Urothelium cell line (cell line): ENCODE results near the gene CBX3.
"Not testable (repeated sequence)": the region's sequence is repeated elsewhere in the genome, so short reads cannot be mapped to it uniquely, and the experiment has no call there.

Experiments
- DNase-seq: peaks from one replicate; pipeline ENCODE4 v3.0.0; 2011; ENCODE audit warnings: low spot score, mixed read lengths
- FAIRE-seq: peaks from 2 replicates; lab custom pipeline; 2011; peaks lifted over from hg19 to GRCh38; lab: Jason Lieb, UNC

Gene CBX3

DNA sequence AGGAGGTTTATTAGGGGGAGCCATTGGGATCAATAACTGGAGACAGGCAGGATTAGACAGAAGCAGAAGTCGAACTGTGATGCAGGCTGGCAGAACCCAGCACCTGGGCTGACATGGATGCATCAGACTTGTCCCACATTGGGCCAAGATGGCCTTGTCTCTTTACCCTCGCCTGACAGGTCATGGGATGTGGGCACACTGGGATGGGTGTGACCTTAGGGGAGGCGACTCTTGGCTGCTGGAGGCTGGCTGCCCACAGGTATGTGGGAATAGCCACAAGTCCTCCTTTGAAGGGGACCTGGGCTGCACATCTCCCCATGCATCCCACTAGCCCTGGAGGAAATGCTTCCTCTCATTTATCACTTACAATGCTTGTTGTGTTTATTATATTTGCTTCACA, 32.3 kb upstream of the CBX3 start:
- FAIRE-seq, result peak; percentile 89
- DNase-seq, result no peak

DNA sequence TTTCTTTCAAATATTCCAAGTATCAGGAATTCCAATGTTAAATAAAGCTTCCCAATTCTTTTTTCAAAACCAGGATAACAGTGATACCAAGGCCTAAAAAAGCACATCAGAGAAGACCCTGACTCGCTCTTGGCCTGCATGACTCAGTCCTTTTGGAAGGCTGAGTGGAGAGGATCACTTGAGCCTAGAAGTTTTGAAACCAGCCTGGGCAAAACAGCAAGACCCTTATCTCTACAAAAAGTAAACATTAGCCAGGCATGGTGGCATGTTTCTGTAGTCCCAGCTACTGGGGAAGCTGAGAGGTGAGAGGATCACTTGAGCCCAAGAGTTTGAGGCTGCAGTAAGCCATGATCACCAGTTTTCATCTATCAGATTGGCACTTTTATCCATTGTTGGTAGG, 30.9 kb upstream of the CBX3 start:
- DNase-seq, result no peak
- FAIRE-seq, result no peak

DNA sequence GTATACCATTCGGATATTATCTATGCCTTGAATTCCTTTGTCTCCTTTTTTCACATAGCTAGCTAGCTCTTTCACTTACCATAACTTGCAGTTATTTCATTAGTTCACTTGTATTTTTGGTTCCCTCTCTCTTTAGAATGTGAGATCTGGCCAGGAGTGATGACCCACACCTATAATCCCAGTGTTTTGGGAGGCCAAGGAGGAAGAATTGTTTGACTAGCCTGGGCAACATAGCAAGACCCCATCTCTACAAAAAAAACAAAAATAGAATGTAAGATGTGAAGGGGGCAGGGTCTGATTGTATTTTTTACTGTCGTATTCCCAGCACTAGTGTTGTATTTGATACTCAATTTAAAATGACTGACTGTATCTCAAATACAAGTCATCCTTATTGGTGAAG, 29.9 kb upstream of the CBX3 start:
- FAIRE-seq, result no peak
- no peak for DNase-seq

DNA sequence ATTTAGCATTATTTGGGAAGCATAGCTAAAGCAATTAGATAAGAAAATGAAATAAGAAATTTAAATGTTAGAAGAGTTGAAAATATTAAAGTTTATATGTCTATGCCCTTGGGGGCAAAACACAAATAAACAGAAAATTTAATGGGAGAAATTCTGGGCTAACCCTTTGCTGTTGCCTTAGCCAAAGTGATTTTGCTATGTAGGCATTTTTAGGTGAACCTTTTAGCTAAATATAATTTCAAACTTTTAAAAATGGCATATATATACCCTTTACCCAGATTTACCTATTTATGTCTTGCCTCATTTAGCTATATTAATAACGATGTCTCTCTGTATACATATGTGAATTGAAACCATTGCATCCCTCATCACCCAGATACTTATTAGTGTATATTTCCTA, 29.5 kb upstream of the CBX3 start:
- no peak for FAIRE-seq
- DNase-seq, result no peak

DNA sequence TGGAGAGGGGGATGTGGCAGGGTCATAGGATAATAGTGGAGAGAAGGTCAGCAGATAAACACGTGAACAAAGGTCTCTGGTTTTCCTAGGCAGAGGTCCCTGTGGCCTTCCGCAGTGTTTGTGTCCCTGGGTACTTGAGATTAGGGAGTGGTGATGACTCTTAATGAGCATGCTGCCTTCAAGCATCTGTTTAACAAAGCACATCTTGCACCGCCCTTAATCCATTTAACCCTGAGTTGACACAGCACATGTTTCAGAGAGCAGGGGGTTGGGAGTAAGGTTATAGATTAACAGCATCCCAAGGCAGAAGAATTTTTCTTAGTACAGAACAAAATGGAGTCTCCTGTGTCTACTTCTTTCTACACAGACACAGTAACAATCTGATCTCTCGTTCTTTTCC, 25.6 kb upstream of the CBX3 start:
- not testable (repeated sequence) for FAIRE-seq, DNase-seq

DNA sequence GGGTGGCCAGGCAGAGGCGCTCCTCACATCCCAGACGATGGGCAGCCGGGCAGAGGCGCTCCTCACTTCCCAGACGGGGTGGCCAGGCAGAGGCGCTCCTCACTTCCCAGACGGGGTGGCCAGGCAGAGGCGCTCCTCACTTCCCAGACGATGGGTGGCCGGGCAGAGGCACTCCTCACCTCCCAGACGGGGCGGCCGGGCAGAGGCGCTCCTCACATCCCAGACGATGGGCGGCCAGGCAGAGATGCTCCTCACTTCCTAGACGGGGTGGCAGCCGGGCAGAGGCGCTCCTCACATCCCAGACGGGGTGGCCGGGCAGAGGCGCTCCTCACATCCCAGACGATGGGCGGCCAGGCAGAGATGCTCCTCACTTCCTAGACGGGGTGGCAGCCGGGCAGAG, 24.8 kb upstream of the CBX3 start:
- FAIRE-seq, DNase-seq: not testable (repeated sequence)

DNA sequence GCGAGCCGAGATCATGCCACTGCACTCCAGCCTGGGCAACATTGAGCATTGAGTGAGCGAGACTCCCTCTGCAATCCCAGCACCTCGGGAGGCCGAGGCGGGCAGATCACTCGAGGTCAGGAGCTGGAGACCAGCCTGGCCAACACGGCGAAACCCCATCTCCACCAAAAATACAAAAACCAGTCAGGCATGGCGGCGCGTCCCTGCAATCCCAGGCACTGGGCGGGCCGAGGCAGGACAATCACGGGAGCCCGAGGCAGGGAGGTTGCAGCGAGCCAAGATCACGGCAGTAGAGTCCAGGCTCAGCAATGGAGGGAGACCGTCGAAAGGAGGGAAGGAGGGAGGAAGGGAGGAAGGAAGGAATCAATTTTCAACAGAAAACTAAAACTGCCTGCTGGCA, 24.3 kb upstream of the CBX3 start:
- not testable (repeated sequence) for DNase-seq, FAIRE-seq

DNA sequence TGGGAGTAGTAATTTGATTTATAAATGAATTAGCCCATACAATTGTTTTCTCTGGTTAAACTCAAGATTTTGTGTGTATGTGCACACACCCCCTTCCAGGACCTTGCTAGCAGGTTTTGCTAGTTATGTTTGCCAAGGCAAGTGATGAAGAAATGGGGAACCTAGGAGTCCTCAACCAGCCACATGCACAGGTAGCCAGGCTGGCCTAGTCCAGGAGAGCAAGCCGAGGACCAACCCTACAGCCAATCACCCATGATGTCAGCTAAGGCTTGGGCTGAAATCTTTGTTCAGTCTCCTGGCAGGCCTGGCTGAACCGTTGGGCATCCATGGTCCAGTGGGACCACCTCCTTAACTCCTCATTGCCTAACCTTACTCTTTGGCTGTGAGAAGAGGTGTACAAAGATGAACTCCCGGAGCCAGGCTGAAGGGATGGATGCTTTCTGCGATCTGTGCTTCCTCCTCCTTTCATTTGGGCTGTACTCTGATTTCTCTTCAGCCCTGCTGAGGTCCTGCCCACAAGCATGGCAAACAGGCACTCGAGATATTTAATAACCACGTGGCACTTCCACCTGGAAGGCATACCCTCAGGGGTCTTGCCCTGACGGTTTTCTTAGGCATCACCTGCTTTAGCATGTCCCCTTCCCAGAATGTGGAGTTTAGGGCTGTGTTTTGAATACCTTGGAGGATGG, 23.1 kb upstream of the CBX3 start:
- no peak for FAIRE-seq
- DNase-seq, result no peak

DNA sequence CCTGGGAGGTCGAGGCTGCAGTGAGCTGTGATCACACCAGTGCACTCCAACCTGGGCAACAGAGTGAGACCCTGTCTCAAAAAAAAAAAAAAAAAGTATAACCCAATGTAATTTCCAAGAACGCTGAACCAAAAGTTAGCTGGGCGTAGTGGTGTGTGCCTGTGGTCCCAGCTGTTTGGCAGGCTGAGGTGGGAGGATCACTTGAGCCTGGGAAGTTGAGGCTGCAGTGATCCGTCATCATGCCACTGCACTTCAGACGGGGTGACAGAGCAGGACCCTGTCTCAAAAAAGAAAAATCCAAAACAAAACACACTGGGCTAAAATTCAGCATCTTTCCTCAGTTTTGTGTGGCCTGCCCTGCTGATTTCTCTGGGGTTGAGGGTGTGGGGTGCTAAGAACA, 22.1 kb upstream of the CBX3 start:
- FAIRE-seq, result no peak
- no peak for DNase-seq

DNA sequence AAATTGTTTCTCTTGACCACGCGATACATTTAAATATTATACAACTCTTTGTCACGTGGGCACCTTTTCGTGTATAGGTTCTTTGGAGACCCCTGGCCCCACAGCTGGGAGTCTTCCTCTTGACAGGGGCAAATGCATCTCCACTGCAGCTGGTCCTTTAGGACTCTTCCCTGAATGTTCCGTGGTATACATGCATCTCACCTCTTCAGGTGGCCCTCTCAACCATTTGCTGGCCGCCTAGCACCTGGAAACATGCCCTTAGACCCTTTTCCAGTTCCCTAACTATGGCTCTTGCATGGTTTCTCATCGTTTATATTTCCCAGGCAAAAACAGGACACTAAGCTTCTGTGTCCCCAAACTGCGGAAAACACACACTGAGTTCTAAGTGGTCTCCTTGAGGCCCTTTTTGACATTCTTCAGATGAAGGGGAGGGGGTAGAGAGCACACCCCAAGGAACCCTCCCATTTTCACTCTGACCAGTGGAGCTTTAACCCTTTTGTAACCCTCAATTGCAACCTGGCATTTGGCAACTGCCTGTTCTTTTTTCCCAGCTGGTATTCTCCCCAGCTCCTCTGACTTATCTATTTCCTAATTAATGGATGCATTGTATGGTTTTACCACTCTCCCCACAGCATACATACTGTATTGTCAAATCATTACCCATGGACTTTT, 21.6 kb upstream of the CBX3 start:
- no peak for FAIRE-seq
- no peak for DNase-seq

DNA sequence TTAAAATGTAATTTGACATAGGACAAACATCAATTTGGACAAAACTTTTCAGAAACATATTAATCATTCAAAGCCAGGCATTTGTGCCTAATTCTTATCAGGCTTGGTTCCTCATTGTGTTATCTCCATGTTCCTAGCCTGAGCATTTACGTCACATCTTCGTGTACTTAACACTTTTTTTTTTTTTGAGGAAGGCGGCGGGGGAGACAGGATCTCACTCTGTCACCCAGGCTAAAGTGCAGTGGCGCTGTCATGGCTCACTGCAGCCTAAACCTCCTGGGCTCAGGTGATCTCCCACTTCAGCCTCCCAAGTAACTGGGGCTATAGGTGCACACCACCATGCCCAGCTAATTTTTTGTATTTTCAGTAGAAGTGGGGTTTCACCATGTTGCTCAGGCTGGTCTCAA, 20.8 kb upstream of the CBX3 start:
- FAIRE-seq, result no peak
- no peak for DNase-seq

DNA sequence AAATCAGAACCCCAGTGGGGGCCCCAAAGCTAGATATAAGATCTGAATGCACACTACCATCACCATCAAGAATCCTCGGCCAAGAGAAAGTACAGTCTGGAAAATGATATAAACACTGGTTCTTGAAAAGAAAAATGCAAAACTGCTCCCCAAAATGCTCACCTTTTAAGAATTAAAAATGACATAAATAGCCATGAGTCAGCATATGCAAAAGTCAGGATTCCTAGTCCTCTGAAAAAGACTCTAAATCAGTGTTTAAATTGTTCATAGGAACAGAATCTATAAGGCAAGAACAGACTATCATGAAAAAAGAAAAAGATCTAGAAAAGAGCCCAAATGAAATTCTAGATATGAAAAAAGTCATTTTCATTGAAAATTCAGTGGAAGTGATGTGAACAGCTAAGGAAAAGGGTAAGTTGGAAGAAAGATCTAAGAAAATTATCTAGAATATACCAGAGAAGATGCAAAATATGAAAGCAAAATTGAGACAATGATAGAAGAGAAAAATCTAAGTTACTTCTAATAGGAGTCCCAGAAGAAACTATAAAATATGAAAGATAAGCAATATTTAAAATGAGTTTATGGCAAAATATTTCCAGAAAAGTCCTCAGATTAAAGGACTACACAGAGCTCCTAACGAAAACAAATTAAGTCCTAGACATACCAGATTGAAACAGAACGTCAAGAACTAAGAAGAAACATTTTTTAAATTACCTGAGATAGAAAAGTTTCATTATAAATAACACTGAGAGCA, 19.9 kb upstream of the CBX3 start:
- no peak for DNase-seq
- no peak for FAIRE-seq

DNA sequence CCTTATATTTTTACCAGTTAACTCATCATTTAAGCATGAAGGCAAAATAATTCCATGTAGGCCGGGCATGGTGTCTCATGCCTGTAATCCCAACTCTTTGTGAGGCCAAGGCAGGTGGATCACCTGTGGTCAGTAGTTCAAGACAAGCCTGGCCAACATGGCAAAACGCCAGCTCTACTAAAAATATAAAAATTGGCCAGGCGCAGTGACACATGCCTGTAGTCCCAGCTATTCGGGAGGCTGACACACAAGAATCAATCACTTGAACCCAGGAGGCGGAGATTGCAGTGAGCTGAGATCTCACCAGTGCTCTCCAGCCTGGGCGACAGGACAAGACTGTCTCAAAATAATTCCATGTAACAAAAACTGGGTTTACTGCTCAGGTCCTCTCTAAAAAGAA, 19.3 kb upstream of the CBX3 start:
- FAIRE-seq (no peak), DNase-seq (no peak)

DNA sequence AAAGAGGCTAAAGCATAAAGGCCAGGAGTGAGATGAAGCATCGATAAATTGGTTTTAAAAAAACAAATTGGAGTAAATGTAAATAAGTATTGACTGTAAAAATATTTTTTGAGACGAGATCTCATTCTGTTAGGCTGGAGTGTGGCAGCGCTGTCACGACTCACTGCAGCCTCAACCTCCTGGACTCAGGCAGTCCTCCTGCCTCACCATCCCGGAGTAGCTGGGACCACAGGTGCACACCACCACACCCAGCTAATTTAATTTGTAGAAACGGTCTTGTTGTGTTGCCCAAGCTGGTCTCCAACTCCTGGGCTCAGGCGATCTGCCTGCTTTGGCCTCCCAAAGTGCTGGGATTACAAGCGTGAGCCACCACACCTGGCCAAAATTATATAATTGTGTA, 18.8 kb upstream of the CBX3 start:
- FAIRE-seq, result no peak

DNA sequence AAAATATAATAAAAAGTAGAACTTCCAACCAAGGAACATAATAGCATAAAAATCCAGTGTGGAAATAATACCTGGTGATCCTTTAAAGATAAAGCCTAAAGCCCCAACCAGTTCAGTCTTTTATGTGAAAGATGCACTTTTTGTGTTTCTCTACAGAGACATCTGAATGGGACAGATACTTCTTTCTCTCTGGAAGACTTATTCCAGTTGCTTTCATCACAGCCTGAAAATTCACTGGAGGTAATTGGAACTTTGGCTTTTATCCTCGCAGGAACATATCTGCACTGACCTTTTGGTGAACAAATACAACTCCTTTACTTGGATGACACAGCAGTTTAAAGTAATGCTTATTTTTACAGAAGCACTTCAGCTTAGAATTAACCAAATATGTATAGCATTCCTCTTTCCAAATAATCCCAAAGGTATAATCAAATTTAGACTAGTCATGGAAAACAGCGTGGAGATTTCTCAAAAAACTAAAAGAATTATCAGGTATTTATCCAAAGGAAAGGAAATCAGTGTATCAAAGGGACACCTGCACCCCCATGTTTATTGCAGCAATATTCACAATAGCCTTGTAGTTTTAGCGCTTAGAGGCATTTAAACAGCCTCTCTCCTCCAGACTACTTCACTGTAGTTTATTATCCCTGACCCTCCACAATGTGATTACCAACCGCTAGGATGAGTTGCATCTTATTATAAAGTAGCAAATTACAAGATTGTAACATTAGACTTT, 17.8 kb upstream of the CBX3 start:
- FAIRE-seq (no peak), DNase-seq (no peak)

More for the DNA sequence above, 18.8 kb upstream of the CBX3 start:
- no peak for DNase-seq

DNA sequence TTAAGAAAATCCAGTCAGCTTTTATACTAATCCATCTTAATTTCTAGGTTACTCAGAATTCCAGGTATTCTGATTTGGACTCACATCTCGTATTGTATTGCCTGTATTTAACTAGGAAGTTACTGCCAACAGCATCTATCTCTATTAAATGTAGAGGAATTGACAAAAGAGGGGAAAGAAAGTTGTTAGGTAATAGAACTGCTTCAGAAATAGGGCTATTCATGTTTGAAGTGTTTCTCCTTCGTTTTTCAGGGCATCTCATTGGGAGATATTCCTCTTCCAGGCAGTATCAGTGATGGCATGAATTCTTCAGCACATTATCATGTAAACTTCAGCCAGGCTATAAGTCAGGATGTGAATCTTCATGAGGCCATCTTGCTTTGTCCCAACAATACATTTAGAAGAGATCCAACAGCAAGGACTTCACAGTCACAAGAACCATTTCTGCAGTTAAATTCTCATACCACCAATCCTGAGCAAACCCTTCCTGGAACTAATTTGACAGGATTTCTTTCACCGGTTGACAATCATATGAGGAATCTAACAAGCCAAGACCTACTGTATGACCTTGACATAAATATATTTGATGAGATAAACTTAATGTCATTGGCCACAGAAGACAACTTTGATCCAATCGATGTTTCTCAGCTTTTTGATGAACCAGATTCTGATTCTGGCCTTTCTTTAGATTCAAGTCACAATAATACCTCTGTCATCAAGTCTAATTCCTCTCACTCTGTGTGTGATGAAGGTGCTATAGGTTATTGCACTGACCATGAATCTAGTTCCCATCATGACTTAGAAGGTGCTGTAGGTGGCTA, 17.1 kb upstream of the CBX3 start:
- not testable (repeated sequence) for DNase-seq
- peak; percentile 84 for FAIRE-seq

DNA sequence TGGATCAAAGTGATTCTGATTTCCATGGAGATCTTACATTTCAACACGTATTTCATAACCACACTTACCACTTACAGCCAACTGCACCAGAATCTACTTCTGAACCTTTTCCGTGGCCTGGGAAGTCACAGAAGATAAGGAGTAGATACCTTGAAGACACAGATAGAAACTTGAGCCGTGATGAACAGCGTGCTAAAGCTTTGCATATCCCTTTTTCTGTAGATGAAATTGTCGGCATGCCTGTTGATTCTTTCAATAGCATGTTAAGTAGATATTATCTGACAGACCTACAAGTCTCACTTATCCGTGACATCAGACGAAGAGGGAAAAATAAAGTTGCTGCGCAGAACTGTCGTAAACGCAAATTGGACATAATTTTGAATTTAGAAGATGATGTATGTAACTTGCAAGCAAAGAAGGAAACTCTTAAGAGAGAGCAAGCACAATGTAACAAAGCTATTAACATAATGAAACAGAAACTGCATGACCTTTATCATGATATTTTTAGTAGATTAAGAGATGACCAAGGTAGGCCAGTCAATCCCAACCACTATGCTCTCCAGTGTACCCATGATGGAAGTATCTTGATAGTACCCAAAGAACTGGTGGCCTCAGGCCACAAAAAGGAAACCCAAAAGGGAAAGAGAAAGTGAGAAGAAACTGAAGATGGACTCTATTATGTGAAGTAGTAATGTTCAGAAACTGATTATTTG, 16.3 kb upstream of the CBX3 start:
- DNase-seq (no peak), FAIRE-seq (no peak)

DNA sequence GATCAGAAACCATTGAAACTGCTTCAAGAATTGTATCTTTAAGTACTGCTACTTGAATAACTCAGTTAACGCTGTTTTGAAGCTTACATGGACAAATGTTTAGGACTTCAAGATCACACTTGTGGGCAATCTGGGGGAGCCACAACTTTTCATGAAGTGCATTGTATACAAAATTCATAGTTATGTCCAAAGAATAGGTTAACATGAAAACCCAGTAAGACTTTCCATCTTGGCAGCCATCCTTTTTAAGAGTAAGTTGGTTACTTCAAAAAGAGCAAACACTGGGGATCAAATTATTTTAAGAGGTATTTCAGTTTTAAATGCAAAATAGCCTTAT, 15.7 kb upstream of the CBX3 start:
- FAIRE-seq, result no peak
- DNase-seq, result no peak

DNA sequence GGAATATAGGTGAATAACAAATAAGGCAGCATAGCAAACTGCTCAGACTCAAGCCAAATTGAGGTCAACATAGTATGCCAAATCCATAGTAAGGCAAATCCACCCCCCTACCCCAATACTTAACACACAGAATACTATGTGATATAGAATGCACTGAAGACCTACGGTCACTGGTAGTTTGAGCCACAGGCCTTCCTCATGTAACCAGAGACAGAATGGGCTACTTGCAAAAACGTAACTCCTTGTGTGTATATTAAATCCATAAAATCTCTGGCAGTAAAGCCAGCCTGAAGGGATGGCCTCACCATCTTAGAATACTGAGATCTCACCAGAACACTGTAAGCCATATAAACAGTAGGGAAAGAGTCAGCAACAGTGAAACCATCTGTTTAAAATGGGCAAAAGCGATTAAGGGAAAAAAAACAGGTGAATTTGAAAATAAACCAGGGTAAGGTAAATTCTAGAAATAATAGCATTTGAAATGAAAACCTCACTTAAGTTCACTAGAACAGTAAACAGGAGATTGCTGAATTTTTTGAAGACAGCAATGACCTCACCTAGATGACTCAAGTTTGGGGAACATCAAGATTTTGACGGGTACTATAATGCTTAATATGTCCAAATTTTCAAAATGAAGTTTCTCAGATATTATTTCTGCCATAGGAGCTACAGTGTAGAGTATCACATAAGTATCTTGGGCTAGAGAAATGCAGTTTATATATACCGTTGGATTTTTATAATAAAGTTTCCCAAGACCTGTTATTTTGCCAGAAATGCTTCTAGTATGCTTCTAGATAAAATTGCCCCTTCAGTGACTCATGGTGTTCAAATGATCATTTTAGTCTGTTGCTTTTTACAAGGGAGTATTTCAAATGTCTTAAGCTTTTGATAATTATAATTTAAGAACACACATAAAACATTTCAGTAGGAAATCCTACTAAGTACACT, 14.9 kb upstream of the CBX3 start:
- DNase-seq (no peak), FAIRE-seq (no peak)
